NCI-H1694 treated with DMSO at 0.1 percent for 48 hours (cell line): ENCODE data around the gene PLEK2.

Experiments used
- DNase-seq: peaks from one replicate; lab custom pipeline; 2025; lab: John Stamatoyannopoulos, UW

The PLEK2 gene

GRCh38 chr14:67396381-67396970 lies 15.5 kb downstream of the PLEK2 start:
- no peak for DNase-seq

- DNase-seq: no peak
These were observed 16.1 kb downstream of the PLEK2 start for GRCh38 chr14:67395876-67396189.

- no peak for DNase-seq
These were observed 16.7 kb downstream of the PLEK2 start for GRCh38 chr14:67395086-67395875.

GRCh38 chr14:67393689-67394088 lies 18.3 kb downstream of the PLEK2 start:
- DNase-seq: no peak

- no peak for DNase-seq
These were observed 19.2 kb downstream of the PLEK2 start for GRCh38 chr14:67392800-67393199.

GRCh38 chr14:67392123-67392522 lies 19.8 kb downstream of the PLEK2 start:
- DNase-seq: no peak

- no peak for DNase-seq
These were observed 20.7 kb downstream of the PLEK2 start for GRCh38 chr14:67391268-67391667.

- DNase-seq: no peak
These were observed 22.0 kb downstream of the PLEK2 start for GRCh38 chr14:67389811-67390534.

- DNase-seq: no peak
These were observed 22.7 kb downstream of the PLEK2 start for GRCh38 chr14:67389275-67389674.

- no peak for DNase-seq
These were observed 24.8 kb downstream of the PLEK2 start for GRCh38 chr14:67387195-67387594.

GRCh38 chr14:67385618-67386017 lies 26.3 kb downstream of the PLEK2 start:
- DNase-seq: no peak

GRCh38 chr14:67385120-67385519 lies 26.8 kb downstream of the PLEK2 start:
- DNase-seq: no peak

GRCh38 chr14:67377916-67378315 lies 34.0 kb downstream of the PLEK2 start:
- no peak for DNase-seq

GRCh38 chr14:67373347-67373746 lies 38.6 kb downstream of the PLEK2 start:
- no peak for DNase-seq

GRCh38 chr14:67372833-67373232 lies 39.1 kb downstream of the PLEK2 start:
- DNase-seq: no peak

- no peak for DNase-seq
These were observed 40.5 kb downstream of the PLEK2 start for GRCh38 chr14:67371247-67372148.

GRCh38 chr14:67370830-67371229 lies 41.1 kb downstream of the PLEK2 start:
- no peak for DNase-seq

GRCh38 chr14:67365476-67365875 lies 46.5 kb downstream of the PLEK2 start:
- no peak for DNase-seq

GRCh38 chr14:67360470-67361206 lies 51.3 kb downstream of the PLEK2 start:
- DNase-seq: no peak

- peak; percentile 99 for DNase-seq
These were observed 52.0 kb downstream of the PLEK2 start, which contains the start of the genes ATP6V1D and EIF2S1 for GRCh38 chr14:67359775-67360469. Gene ATP6V1D, minus strand, starts transcription at chr14:67359804. Its CDS starts 106 bp downstream, at chr14:67359698. Gene EIF2S1, plus strand, starts transcription at chr14:67360328. Its CDS starts 4,440 bp downstream, at chr14:67364768.
